ENCODE data around the gene FAM163A.
A peak's percentile ranks its signal among the peaks of the same experiment; 100 is the strongest.
"Not testable (repeated sequence)": the region's sequence is repeated elsewhere in the genome, so short reads cannot be mapped to it uniquely, and the experiment has no call there.

Gene FAM163A

DNA sequence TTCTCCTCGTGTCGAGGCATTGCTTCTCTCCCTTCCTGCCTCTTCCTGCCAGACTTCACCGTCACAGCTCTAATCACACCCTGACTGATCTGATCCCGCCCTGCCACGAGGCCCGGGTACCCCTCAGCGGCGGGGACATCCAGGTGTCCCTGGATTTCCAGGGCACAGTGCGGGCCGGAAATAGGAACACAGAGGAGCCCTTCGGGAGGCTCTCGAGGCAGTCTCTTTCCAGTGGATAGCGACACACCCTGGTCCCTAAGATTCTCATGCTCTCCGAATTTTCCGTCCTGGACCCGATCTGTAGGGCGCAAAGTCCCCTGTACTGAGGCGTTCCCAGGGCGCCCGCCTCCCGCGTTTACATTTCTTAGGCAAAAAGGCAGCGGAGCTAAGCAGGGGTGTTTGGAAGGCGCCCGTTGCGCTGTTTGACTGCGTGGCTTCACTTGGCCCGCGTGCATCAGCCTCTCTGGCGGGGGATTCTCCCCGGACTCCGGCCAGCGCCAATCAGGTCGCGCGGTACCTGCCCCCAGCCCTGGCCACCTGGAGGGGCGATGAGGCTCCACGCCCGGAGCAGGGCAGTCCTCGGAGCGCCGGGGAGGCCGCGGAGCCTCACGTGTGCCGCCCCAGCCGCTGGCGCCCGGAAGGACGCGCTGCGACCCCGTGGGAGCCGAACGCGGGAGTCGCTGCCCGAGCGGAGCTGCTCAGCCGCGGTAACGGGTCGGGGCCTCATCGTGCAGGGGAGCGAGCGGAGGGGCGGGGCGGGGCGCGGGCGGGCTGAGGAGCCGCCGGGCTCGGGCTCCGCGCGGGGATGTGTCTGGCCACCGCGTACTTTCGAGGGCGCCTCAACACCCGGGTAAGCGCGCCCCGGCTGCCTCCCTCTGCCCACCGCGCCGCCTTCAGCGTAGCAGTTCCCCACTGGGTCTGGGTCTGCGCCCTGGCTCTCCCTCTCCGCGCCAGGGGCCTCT, at the start of gene FAM163A:
FAM163A (plus strand) TSS at position 575 of the 962 bp plus-strand sequence. CDS start 69,807 bp downstream, outside the sequence.
- DNase-seq (ENCODE audit: low read depth in 3 of 3, low spot score in 1 of 3): no peak

DNA sequence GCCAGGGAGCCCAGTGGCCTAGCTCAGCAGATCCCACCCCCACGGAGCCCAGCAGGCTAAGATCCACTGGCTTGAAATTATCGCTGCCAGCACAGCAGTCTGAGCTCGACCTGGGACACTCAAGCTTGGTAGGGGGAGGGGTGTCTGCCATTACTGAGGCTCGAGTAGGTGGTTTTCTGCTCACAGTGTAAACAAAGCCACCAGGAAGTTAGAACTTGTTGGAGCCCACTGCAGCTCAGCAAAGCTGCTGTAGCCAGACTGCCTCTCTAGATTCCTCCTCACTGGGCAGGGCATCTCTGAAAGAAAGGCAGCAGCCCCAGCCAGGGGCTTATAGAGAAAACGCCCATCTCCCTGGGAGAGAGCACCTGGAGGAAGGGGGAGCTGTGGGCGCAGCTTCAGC, 48.6 kb upstream of the FAM163A start:
- not testable (repeated sequence) for DNase-seq (ENCODE audit: low read depth in 3 of 3, low spot score in 1 of 3)

GRCh38 chr1:179702946-179703539, 40.0 kb upstream of the FAM163A start:
- no peak for DNase-seq (ENCODE audit: low read depth in 3 of 3, low spot score in 1 of 3)

GRCh38 chr1:179706339-179706941, 36.7 kb upstream of the FAM163A start:
- DNase-seq (ENCODE audit: low read depth in 3 of 3, low spot score in 1 of 3): peak; percentile 5 to 13 (median 7)

- no peak for DNase-seq (ENCODE audit: low read depth in 3 of 3, low spot score in 1 of 3)
These were observed 35.7 kb upstream of the FAM163A start for GRCh38 chr1:179707406-179707805.

- no peak for DNase-seq (ENCODE audit: low read depth in 3 of 3, low spot score in 1 of 3)
These were observed 34.5 kb upstream of the FAM163A start for GRCh38 chr1:179708434-179709195.

DNA sequence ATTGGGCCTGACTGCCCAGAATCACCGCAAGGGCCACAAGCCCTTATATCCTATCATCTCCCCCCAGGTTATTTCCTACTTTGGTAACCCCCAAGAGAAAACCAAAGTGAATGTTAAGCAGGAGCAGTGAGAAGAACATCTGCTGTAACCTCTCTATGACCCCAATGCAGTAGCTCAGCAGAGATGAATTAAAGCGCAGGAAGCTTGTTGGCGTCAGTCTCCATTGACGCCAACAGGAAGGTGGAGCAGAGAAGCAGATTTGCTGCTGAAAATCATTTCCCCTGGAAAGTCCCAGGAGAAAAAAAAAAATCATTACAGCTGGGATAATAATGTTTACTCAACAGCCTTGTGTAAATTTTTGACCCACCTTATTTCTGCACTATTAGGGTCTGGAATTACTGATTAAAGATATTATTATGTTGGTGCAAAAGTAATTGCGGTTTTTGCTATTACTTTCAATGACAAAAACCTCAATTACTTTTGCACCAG, 33.2 kb upstream of the FAM163A start:
- no peak for DNase-seq (ENCODE audit: low read depth in 3 of 3, low spot score in 1 of 3)

DNA sequence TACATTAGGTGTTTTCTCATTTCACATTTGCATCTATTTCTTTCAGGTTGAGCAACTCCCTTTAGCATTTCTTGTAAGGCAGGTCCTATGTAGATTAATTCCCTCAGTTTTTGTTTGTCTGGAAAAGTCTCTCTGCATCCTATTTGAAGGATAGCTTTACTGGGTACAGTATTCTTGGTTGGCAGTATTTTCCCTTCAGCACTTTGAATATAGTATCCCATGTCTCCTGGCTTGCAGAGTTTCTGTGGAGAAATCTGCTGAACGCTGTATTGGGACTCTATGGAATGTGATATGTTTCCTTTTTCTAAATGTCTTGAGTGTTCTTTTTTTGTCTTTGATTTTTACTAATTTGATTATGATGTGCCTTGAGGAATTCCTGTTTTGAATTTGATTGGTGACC, 28.9 kb upstream of the FAM163A start:
- no peak for DNase-seq (ENCODE audit: low read depth in 3 of 3, low spot score in 1 of 3)

GRCh38 chr1:179714623-179715022, 28.5 kb upstream of the FAM163A start:
- no peak for DNase-seq (ENCODE audit: low read depth in 3 of 3, low spot score in 1 of 3)

- no peak for DNase-seq (ENCODE audit: low read depth in 3 of 3, low spot score in 1 of 3)
These were observed 23.8 kb upstream of the FAM163A start for GRCh38 chr1:179719272-179719671.

GRCh38 chr1:179728271-179728670, 14.8 kb upstream of the FAM163A start:
- DNase-seq (ENCODE audit: low read depth in 3 of 3, low spot score in 1 of 3): no peak

DNA sequence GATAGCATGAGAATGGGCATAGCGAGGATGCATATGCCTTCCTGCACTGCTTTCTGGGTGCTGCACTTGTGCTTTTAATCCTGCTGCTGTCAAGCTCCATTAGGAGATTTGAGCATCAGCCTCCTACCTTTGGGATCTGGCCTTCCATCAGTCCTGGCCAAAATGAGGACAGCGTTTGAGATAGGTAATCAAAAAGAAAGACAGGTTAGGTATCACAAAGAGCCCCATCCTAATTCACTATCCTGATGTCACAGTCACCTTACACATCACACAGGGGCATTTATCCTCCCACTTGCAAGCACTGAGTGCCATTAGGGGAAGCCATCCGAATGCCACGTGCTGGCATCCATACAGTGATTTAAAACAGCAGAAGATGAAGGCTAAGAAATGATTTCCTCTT, 13.2 kb upstream of the FAM163A start:
- DNase-seq (ENCODE audit: low read depth in 3 of 3, low spot score in 1 of 3): no peak

DNA sequence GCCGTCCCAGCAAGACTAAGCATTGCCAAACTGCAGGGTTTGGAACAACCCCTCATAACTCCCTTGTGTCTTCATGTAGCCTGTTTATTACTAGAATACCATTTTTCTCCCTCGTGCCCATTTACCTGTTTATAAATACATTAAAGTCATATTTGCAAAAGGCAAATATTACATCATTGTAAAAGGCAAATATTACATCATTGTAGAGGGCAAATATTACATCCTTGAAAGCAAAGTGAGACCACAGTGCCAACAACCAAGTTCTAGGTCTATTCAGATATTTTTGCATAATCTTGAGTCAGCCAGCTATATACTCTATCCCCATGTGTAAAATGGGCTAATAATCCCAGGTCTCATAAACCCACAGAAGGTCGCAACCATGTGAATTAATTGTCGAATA, 11.4 kb upstream of the FAM163A start:
- DNase-seq (ENCODE audit: low read depth in 3 of 3, low spot score in 1 of 3): no peak

- no peak for DNase-seq (ENCODE audit: low read depth in 3 of 3, low spot score in 1 of 3)
These were observed 800 bp upstream of the FAM163A start for GRCh38 chr1:179742291-179742690.

DNA sequence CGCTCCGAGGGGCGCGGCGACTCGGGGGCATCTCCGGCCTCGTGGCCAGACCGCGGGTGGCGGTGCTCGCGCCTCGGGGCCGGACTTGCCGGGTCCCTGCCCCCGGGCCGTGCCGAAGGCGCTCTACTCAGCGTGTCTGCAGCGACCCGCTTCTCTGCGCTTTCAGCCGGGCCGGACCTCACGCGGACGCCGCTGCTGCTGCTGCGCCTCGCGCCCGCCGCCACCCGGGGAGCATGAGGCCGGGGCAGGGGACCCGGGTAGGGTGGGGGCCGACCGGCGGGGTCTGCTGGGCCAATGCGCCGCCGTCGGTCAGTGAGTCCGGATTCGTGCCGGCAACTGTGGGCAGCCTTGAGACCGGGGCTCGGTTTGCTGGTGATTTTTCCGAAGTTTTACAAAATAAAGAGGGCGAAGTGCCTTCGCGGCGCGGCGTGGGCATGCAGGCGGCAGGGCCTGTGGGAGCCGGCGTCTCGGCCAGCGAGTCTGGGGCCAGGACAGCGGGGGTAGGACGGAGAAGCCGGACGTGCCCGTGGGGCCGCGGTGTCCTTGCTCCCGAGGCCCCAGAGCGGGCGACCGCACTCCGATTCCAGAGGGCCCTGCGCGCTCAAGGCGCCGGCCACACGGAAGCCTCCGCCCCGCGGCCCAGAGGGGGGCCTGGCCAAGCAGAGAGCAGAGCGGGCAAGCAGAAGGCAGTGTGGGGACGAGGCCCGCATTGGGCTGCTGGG, 749 bp downstream of the FAM163A start:
- DNase-seq (ENCODE audit: low read depth in 3 of 3, low spot score in 1 of 3): no peak

DNA sequence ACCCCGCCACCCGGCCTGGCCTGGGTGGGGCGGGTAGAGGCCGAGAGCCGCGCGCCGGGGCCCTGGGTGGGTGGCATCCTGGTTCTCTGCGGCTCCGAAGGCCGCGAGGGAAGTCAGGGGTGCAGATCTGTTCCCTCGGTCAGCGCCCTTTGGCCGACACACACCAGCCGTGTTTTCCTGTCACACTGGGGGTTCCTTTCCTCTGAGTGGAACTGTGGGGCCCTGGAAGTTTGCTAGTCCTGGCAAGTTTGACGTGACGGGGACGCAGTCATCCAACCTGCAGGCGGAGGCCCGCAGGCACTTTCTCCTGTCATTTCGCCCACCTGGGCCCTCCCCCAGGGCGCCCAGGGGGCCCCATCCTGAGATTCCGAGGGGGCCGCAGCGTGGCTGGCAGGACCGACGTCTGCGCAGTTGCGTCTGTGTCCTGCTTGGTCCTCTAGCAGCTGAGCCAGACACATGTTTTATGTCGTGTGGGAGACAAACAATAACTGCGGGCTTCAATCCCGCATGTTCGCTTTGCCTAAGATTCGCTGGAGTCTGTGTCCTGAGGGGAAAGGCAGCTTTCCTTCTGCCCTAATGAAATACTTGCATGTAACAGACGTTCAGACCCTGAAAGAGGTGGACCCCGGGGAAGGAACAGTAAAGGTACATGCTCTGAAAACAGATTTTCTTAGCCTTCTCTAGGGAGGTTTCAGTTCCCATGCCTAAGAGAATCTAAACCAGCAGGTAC, 1.5 kb downstream of the FAM163A start:
- no peak for DNase-seq (ENCODE audit: low read depth in 3 of 3, low spot score in 1 of 3)

GRCh38 chr1:179745131-179745611, 2.1 kb downstream of the FAM163A start:
- no peak for DNase-seq (ENCODE audit: low read depth in 3 of 3, low spot score in 1 of 3)

DNA sequence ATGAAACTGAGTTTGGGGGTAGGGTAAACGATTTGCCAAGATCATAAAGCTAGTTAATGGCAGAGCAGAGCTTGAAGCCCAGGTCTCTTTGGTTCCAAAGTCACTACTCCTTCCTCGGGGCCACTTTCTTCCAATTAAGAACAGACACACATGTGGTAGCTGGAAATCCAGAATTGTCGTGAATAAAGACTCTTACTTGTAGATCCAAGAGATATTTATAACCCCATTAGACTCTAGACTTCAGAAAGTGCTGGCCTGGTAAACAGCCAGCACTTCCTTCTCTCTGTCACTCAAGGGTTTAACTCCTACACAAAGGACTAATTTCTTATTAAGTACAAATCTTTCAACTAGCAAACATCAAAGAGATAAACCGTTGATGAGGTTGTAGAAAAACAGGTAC, 2.7 kb downstream of the FAM163A start:
- no peak for DNase-seq (ENCODE audit: low read depth in 3 of 3, low spot score in 1 of 3)

- no peak for DNase-seq (ENCODE audit: low read depth in 3 of 3, low spot score in 1 of 3)
These were observed 4.5 kb downstream of the FAM163A start for GRCh38 chr1:179747611-179748010.

DNA sequence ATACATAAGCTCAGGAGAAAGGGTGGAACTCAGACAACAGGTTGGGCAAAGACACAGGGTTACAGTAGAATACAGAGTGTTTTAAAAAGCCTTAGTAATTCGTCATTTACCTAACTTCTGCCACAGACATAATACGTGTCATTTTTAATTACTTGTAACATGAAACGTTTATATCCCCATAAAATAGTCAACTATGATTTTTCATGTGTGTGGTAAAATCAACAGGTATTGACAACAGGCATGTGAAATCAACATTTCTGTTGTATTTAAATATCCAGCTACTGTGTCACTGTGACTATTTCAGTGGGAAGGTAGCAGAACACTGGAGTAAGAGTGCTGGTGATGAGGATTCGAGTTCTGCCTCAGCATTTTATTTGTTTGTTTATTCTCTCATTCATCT, 5.7 kb downstream of the FAM163A start:
- no peak for DNase-seq (ENCODE audit: low read depth in 3 of 3, low spot score in 1 of 3)

Measured in stimulated activated CD4-positive, alpha-beta T cell treated with anti-CD3 and anti-CD28 coated beads, TNF-alpha, amount 100 ng/mL, for 1 hour (primary cell).